ENCODE measurements around the gene CLNS1A. TPM values are rescaled to one million over a fixed set of nuclear protein-coding genes. Genes with fewer than 3 reads are reported as not detected.

Gene CLNS1A
- polyA plus RNA-seq, 1 of the 3 experiments (the other 2 are of a cell fraction), result 124 TPM

DNA sequence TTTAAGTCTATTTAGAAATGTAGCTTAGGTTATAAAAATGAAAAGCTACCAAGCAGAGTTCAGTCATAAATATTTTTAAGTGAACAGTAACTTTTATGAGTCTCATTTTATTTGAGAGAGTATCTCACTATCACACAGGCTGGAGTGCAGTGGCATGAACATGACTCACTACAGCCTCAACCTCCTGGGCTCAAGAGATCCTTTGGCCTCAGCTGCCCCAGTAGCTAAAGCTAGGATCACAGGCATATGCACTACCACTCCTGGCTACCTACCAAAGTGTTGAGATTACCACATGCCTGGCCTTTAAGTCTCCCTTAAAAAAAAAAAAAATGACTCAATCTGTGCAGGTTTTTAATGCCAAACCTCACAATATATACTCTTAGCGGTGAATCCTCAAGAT lies 34.7 kb upstream of the CLNS1A start (continued):
- TF ChIP-seq, protein P1, sequence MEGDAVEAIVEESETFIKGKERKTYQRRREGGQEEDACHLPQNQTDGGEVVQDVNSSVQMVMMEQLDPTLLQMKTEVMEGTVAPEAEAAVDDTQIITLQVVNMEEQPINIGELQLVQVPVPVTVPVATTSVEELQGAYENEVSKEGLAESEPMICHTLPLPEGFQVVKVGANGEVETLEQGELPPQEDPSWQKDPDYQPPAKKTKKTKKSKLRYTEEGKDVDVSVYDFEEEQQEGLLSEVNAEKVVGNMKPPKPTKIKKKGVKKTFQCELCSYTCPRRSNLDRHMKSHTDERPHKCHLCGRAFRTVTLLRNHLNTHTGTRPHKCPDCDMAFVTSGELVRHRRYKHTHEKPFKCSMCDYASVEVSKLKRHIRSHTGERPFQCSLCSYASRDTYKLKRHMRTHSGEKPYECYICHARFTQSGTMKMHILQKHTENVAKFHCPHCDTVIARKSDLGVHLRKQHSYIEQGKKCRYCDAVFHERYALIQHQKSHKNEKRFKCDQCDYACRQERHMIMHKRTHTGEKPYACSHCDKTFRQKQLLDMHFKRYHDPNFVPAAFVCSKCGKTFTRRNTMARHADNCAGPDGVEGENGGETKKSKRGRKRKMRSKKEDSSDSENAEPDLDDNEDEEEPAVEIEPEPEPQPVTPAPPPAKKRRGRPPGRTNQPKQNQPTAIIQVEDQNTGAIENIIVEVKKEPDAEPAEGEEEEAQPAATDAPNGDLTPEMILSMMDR (IDR thresholded peaks at IDR 0.05), result no peak
- TF ChIP-seq YY1 (IDR thresholded peaks at IDR 0.05; ENCODE audit: low read depth), result no peak
- TF ChIP-seq FOXJ3 (CRISPR knock-in tag; IDR thresholded peaks at IDR 0.05), result no peak

DNA sequence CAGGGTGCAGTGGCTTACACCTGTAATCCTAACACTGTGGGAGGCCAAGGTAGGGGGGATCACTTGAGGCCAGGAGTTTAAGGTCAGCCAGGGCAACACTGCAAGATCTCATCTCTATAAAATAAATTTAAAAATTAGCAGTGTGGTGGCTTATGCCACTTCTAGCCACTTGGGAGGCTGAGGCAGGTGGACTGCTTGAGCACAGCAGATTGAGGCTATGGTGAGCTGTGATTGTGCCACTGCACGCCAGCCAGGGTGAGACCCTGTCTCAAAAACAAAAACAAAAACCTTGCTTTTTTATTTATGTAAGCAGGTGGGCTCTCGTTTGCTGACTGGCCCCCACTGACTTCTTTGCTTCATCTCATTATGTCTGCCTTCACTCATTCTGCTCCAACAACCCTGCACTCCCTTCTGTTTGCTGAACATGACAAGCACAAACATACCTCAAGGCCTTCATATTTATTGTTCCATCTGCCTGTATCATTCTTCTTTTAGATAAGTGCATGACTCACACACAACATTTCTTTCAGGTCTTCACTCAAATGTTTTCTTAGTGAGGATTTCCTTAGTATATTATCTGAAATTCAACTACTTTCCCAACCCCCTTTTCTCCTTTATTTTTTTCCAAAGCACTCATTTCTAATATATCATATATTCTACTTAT lies 32.4 kb upstream of the CLNS1A start:
- H3K4me3 ChIP-seq (ENCODE audit: low read depth in 2 of 2, low read length in 1 of 2), result no peak overlapping the region
- no peaks in the 10 kb centered on the region for H3K27me3 ChIP-seq (ENCODE audit: insufficient read depth)
- ChIA-PET POLR2A (no interaction called here), CTCF (no interaction called here)
- no peak overlapping the region for H3K4me2 ChIP-seq
- no peak overlapping the region for H3K9ac ChIP-seq
- no peak overlapping the region for H3K27ac ChIP-seq (ENCODE audit: low read depth in 2 of 2, low read length in 1 of 2)
- H3K4me1 ChIP-seq (ENCODE audit: control insufficient read depth in 1 of 2, insufficient read depth in 2 of 2, low read depth in 1 of 2, low read length in 1 of 2), result peaks cover 0 to 7% of the 10 kb centered on the region in 2 experiments; a peak in 2 of 4 replicates
- peaks cover 70 to 72% of the 10 kb centered on the region in 2 experiments for H3K36me3 ChIP-seq (replicated peaks in 1 of 2; ENCODE audit: control insufficient read depth in 1 of 2, insufficient read depth in 2 of 2, low read length in 1 of 2)
- no peaks in the 10 kb centered on the region for H3K79me2 ChIP-seq (ENCODE audit: insufficient read depth)
- H3K9me3 ChIP-seq, result no peaks in the 10 kb centered on the region
- no peak overlapping the region for H2AFZ ChIP-seq (ENCODE audit: low read depth)
- 85% methylated on average over 2 of the region's 2 CpGs for WGBS (ENCODE audit: low lambda C conversion rate)
- no peaks in the 10 kb centered on the region for H3K9me2 ChIP-seq
- no peak for DNase-seq
- H3F3A ChIP-seq (replicated peaks; ENCODE audit: insufficient read depth), result peaks cover 30% of the 10 kb centered on the region
- no peaks in the 10 kb centered on the region for H4K20me1 ChIP-seq (ENCODE audit: insufficient read depth)
- no peak for TF ChIP-seq RFX5 (IDR thresholded peaks at IDR 0.05; ENCODE audit: low read length)
- TF ChIP-seq, protein P2, sequence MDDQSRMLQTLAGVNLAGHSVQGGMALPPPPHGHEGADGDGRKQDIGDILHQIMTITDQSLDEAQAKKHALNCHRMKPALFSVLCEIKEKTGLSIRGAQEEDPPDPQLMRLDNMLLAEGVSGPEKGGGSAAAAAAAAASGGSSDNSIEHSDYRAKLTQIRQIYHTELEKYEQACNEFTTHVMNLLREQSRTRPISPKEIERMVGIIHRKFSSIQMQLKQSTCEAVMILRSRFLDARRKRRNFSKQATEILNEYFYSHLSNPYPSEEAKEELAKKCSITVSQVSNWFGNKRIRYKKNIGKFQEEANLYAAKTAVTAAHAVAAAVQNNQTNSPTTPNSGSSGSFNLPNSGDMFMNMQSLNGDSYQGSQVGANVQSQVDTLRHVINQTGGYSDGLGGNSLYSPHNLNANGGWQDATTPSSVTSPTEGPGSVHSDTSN (IDR thresholded peaks at IDR 0.05), result 0 out of 2 replicates have a peak, but pooled peaks have one; percentile 20

DNA sequence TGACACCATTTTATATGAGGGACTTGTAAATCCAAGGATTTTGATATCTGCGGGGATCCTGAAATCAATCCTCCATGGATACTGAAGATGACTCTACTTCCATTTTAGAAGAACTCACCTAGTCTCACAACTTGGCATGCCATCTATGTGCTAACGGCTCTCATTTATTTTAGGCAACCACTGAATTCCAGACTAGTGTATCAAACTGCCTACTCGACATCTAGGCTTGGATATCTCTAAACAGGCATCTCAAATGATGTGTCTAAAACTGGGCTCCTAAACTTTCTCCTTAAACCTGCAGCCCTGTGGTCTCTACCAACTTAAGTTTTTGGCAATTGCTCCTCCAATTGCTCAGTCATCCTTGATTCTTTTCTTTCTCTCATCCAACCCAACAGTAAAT lies 31.2 kb upstream of the CLNS1A start:
- WGBS (ENCODE audit: low lambda C conversion rate), result 78% methylated on average over 3 of the region's 3 CpGs
- H4K20me1 ChIP-seq (ENCODE audit: insufficient read depth), result no peaks in the 10 kb centered on the region
- no peak overlapping the region for H3K4me2 ChIP-seq
- no peak for DNase-seq
- H3K79me2 ChIP-seq (ENCODE audit: insufficient read depth), result no peaks in the 10 kb centered on the region
- H3K27me3 ChIP-seq (ENCODE audit: insufficient read depth), result no peaks in the 10 kb centered on the region
- CTCF ChIA-PET, result no interaction called here
- no peak overlapping the region for H3K9ac ChIP-seq
- TF ChIP-seq, protein P1 (IDR thresholded peaks at IDR 0.05), result no peak
- TF ChIP-seq, protein P3, sequence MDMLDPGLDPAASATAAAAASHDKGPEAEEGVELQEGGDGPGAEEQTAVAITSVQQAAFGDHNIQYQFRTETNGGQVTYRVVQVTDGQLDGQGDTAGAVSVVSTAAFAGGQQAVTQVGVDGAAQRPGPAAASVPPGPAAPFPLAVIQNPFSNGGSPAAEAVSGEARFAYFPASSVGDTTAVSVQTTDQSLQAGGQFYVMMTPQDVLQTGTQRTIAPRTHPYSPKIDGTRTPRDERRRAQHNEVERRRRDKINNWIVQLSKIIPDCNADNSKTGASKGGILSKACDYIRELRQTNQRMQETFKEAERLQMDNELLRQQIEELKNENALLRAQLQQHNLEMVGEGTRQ (IDR thresholded peaks at IDR 0.05; ENCODE audit: borderline replicate concordance, low read depth, low read length), result no peak
- TF ChIP-seq CHD2 (IDR thresholded peaks at IDR 0.05; ENCODE audit: low read length, partially characterized antibody) (no peak), EZH2phosphoT487 (IDR thresholded peaks at IDR 0.05; ENCODE audit: borderline replicate concordance, low read depth) (no peak), NFIC (IDR thresholded peaks at IDR 0.05; ENCODE audit: borderline replicate concordance) (no peak), FOXM1 (IDR thresholded peaks at IDR 0.05; ENCODE audit: low read depth) (no peak), JUND (IDR thresholded peaks at IDR 0.05) (no peak), SIN3A (IDR thresholded peaks at IDR 0.05; ENCODE audit: borderline replicate concordance, low read depth, low read length) (no peak)
- POLR2A ChIA-PET, result no interaction called here
- H3K4me3 ChIP-seq (ENCODE audit: low read depth in 2 of 2, low read length in 1 of 2), result no peak overlapping the region
- H3K4me1 ChIP-seq (ENCODE audit: control insufficient read depth in 1 of 2, insufficient read depth in 2 of 2, low read depth in 1 of 2, low read length in 1 of 2), result peaks cover 0 to 7% of the 10 kb centered on the region in 2 experiments; a peak in 2 of 4 replicates
- H2AFZ ChIP-seq (ENCODE audit: low read depth), result no peak overlapping the region
- H3K27ac ChIP-seq (ENCODE audit: low read depth in 2 of 2, low read length in 1 of 2), result no peak overlapping the region
- peaks cover 68 to 72% of the 10 kb centered on the region in 2 experiments for H3K36me3 ChIP-seq (replicated peaks in 1 of 2; ENCODE audit: control insufficient read depth in 1 of 2, insufficient read depth in 2 of 2, low read length in 1 of 2)
- H3F3A ChIP-seq (replicated peaks; ENCODE audit: insufficient read depth), result peaks cover 23% of the 10 kb centered on the region
- H3K9me3 ChIP-seq, result no peaks in the 10 kb centered on the region
- no peaks in the 10 kb centered on the region for H3K9me2 ChIP-seq

All from SK-N-SH (cell line).